GM12891 (cell line): ENCODE data around the gene TMED1.

Source experiments
- POLR2A ChIP-seq: IDR thresholded peaks from 2 replicates; pipeline ENCODE4 v1.6.1; 2011; ENCODE audit warnings: low read depth, low read length, control low read depth
- POLR2AphosphoS5 ChIP-seq: IDR thresholded peaks from 2 replicates; pipeline ENCODE4 v1.6.1; 2011; ENCODE audit warnings: low read depth, low read length, control low read depth
- TAF1 ChIP-seq: IDR thresholded peaks from 2 replicates; pipeline ENCODE4 v1.6.1; 2011; ENCODE audit warnings: low read depth, low read length, control low read depth

DNA sequence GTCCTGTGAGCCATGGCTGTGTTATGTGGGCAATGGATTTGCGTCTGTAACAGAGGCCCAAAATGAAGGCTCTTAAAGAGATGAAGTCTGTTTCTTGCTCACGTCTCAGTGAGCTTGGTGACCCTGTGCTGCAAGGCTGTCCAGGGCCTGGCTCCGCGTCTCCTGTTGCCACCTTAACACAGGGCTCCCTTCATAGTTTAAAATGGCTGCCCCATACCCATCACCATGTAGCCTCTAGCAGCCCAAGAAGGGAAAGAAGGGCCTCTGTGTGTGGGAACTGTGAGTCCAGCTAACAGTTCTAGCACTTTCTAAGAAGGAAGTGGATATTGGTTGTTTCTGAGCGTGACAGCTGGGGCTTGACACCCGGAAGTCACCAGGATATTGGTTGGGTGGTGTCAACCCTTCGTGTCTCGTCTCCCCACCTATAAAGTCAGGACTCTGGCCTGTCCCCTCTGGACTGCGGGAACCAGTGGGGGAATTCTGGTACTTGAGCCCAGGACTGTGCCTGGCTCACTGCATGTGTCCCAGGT, 20.9 kb downstream of the TMED1 start:
- TF ChIP-seq POLR2A: no peak
- no peak for TF ChIP-seq TAF1
- TF ChIP-seq POLR2AphosphoS5: no peak
